MG63 (cell line): ENCODE results near the gene TFDP1. TPM values are rescaled to one million over a fixed set of nuclear protein-coding genes. Genes with fewer than 3 reads are reported as not detected.

Source experiments
- DNase-seq: peaks from one replicate; pipeline ENCODE4 v3.0.0-alpha.2; 2020
- H3K27me3 ChIP-seq: fragments of 250-450 bp; sonication (Bioruptor Pico); 2 replicates; pipeline ENCODE4 v1.5.1; 2020; ENCODE audit warnings: mild to moderate bottlenecking, moderate library complexity
- H3K36me3 ChIP-seq: fragments of 250-450 bp; sonication (Bioruptor Pico); 2 replicates; pipeline ENCODE4 v1.5.1; 2020; ENCODE audit warnings: mild to moderate bottlenecking, moderate library complexity
- H3K4me3 ChIP-seq: fragments of 250-450 bp; sonication (Bioruptor Pico); 2 replicates; pipeline ENCODE4 v1.5.1; 2020; ENCODE audit warnings: mild to moderate bottlenecking, moderate library complexity
- H3K9me3 ChIP-seq: fragments of 250-450 bp; sonication (Bioruptor Pico); 2 replicates; pipeline ENCODE4 v1.5.1; 2020; ENCODE audit warnings: mild to moderate bottlenecking, moderate library complexity
- total RNA-seq: library from RNA; depleted of rRNA; stranded (reverse); fragments of >200 nt; shearing (Covaris generic); gene quantifications from 2 replicates; pipeline ENCODE4 v1.2.3, GENCODE V29; 2014; ENCODE audit warnings: low replicate concordance

TFDP1 gene
- total RNA-seq, 1 experiment from 2014 or later = 38.3 TPM

- Histone ChIP-seq H3K9me3 (no peaks in the 10 kb centered on the region), H3K36me3 (peaks cover 77% of the 10 kb centered on the region), H3K4me3 (no peak overlapping the region), H3K27me3 (no peaks in the 10 kb centered on the region)
- no peak for DNase-seq
Observed at GRCh38 chr13:113639616-113640262, 55.2 kb downstream of the TFDP1 start.

- Histone ChIP-seq H3K9me3 (no peaks in the 10 kb centered on the region), H3K27me3 (no peaks in the 10 kb centered on the region), H3K36me3 (peaks cover 64% of the 10 kb centered on the region), H3K4me3 (no peak overlapping the region)
- DNase-seq = no peak
Observed at GRCh38 chr13:113641426-113641825, 56.9 kb downstream of the TFDP1 start.

GRCh38 chr13:113642563-113642962, 58.0 kb downstream of the TFDP1 start:
- Histone ChIP-seq H3K27me3 (no peaks in the 10 kb centered on the region), H3K9me3 (no peaks in the 10 kb centered on the region), H3K36me3 (peaks cover 57% of the 10 kb centered on the region), H3K4me3 (no peak overlapping the region)
- no peak for DNase-seq

GRCh38 chr13:113643593-113643992, 59.0 kb downstream of the TFDP1 start:
- DNase-seq = no peak
- Histone ChIP-seq H3K36me3 (peaks cover 55% of the 10 kb centered on the region), H3K4me3 (no peak overlapping the region), H3K27me3 (no peaks in the 10 kb centered on the region), H3K9me3 (no peaks in the 10 kb centered on the region)

GRCh38 chr13:113644800-113645199, 60.2 kb downstream of the TFDP1 start:
- H3K36me3 ChIP-seq = peaks cover 43% of the 10 kb centered on the region
- no peaks in the 10 kb centered on the region for H3K27me3 ChIP-seq
- H3K9me3 ChIP-seq = no peaks in the 10 kb centered on the region
- no peak for DNase-seq
- H3K4me3 ChIP-seq = no peak overlapping the region

GRCh38 chr13:113645329-113645728, 60.8 kb downstream of the TFDP1 start:
- DNase-seq = no peak
- H3K9me3 ChIP-seq = no peaks in the 10 kb centered on the region

GRCh38 chr13:113646376-113646775, 61.8 kb downstream of the TFDP1 start:
- Histone ChIP-seq H3K36me3 (peaks cover 30% of the 10 kb centered on the region), H3K27me3 (no peaks in the 10 kb centered on the region), H3K4me3 (no peak overlapping the region), H3K9me3 (no peaks in the 10 kb centered on the region)
- DNase-seq = no peak

More at GRCh38 chr13:113645329-113645728, 60.8 kb downstream of the TFDP1 start:
- Histone ChIP-seq H3K27me3 (no peaks in the 10 kb centered on the region), H3K4me3 (no peak overlapping the region), H3K36me3 (peaks cover 38% of the 10 kb centered on the region)

GRCh38 chr13:113646921-113647340, 62.4 kb downstream of the TFDP1 start:
- Histone ChIP-seq H3K4me3 (no peak overlapping the region), H3K36me3 (peaks cover 25% of the 10 kb centered on the region), H3K27me3 (no peaks in the 10 kb centered on the region), H3K9me3 (no peaks in the 10 kb centered on the region)
- no peak for DNase-seq

GRCh38 chr13:113647351-113648215, 63.0 kb downstream of the TFDP1 start:
- DNase-seq = peak; percentile 87
- no peak overlapping the region for H3K4me3 ChIP-seq
- no peaks in the 10 kb centered on the region for H3K9me3 ChIP-seq
- peaks cover 18% of the 10 kb centered on the region for H3K36me3 ChIP-seq
- H3K27me3 ChIP-seq = no peaks in the 10 kb centered on the region

GRCh38 chr13:113648216-113648610, 63.7 kb downstream of the TFDP1 start:
- H3K27me3 ChIP-seq = no peaks in the 10 kb centered on the region
- DNase-seq = no peak
- H3K4me3 ChIP-seq = no peak overlapping the region
- H3K9me3 ChIP-seq = no peaks in the 10 kb centered on the region
- H3K36me3 ChIP-seq = peaks cover 13% of the 10 kb centered on the region

GRCh38 chr13:113649212-113649611, 64.7 kb downstream of the TFDP1 start:
- H3K27me3 ChIP-seq = no peaks in the 10 kb centered on the region
- no peaks in the 10 kb centered on the region for H3K9me3 ChIP-seq
- no peak for DNase-seq
- no peak overlapping the region for H3K4me3 ChIP-seq
- H3K36me3 ChIP-seq = peaks cover 9% of the 10 kb centered on the region

- DNase-seq = no peak
- no peaks in the 10 kb centered on the region for H3K27me3 ChIP-seq
- H3K9me3 ChIP-seq = no peaks in the 10 kb centered on the region
- H3K36me3 ChIP-seq = peaks cover 9% of the 10 kb centered on the region
- no peak overlapping the region for H3K4me3 ChIP-seq
Observed at GRCh38 chr13:113650275-113650674, 65.7 kb downstream of the TFDP1 start.

GRCh38 chr13:113650731-113651148, 66.2 kb downstream of the TFDP1 start:
- no peak for DNase-seq
- no peak overlapping the region for H3K4me3 ChIP-seq

GRCh38 chr13:113651511-113652403, 67.2 kb downstream of the TFDP1 start:
- no peak for DNase-seq
- Histone ChIP-seq H3K4me3 (no peak overlapping the region), H3K27me3 (no peaks in the 10 kb centered on the region), H3K36me3 (peaks cover 7% of the 10 kb centered on the region), H3K9me3 (no peaks in the 10 kb centered on the region)

More at GRCh38 chr13:113650731-113651148, 66.2 kb downstream of the TFDP1 start:
- H3K27me3 ChIP-seq = no peaks in the 10 kb centered on the region
- H3K36me3 ChIP-seq = peaks cover 8% of the 10 kb centered on the region
- no peaks in the 10 kb centered on the region for H3K9me3 ChIP-seq

- Histone ChIP-seq H3K36me3 (peaks cover 7% of the 10 kb centered on the region), H3K27me3 (no peaks in the 10 kb centered on the region), H3K4me3 (no peak overlapping the region), H3K9me3 (no peaks in the 10 kb centered on the region)
- DNase-seq = no peak
Observed at GRCh38 chr13:113652404-113653263, 68.1 kb downstream of the TFDP1 start.
